ENCODE data around the gene SHROOM3.
A peak's percentile ranks its signal among the peaks of the same experiment; 100 is the strongest.

SHROOM3 gene

DNA sequence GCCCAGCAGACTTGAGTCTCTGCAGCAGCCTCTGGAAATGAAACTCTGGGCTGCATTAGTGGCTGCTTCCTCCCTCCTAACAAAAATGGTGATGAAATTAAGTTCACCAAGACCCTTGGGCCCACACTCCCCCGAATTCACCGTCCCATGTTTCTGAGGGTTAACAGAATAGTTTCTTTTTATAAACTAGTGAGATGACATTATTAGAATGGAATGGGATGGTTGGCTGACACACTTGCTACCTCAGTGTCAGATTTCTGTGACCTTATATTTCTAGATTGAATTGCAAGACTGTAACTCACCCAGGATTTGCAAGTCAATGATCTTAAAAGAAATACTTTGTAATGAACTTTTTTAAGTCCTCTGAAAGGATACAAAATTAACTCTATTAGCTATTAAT is 127.1 kb downstream of the SHROOM3 start:
- DNase-seq (ENCODE audit: low read depth) = peak; percentile 91
- TF ChIP-seq, protein P1, sequence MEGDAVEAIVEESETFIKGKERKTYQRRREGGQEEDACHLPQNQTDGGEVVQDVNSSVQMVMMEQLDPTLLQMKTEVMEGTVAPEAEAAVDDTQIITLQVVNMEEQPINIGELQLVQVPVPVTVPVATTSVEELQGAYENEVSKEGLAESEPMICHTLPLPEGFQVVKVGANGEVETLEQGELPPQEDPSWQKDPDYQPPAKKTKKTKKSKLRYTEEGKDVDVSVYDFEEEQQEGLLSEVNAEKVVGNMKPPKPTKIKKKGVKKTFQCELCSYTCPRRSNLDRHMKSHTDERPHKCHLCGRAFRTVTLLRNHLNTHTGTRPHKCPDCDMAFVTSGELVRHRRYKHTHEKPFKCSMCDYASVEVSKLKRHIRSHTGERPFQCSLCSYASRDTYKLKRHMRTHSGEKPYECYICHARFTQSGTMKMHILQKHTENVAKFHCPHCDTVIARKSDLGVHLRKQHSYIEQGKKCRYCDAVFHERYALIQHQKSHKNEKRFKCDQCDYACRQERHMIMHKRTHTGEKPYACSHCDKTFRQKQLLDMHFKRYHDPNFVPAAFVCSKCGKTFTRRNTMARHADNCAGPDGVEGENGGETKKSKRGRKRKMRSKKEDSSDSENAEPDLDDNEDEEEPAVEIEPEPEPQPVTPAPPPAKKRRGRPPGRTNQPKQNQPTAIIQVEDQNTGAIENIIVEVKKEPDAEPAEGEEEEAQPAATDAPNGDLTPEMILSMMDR (conservative IDR thresholded peaks at IDR 0.05; ENCODE audit: low read depth, low read length) = no peak
- H3K4me3 ChIP-seq (ENCODE audit: low read depth, low read length) = no peak overlapping the region

DNA sequence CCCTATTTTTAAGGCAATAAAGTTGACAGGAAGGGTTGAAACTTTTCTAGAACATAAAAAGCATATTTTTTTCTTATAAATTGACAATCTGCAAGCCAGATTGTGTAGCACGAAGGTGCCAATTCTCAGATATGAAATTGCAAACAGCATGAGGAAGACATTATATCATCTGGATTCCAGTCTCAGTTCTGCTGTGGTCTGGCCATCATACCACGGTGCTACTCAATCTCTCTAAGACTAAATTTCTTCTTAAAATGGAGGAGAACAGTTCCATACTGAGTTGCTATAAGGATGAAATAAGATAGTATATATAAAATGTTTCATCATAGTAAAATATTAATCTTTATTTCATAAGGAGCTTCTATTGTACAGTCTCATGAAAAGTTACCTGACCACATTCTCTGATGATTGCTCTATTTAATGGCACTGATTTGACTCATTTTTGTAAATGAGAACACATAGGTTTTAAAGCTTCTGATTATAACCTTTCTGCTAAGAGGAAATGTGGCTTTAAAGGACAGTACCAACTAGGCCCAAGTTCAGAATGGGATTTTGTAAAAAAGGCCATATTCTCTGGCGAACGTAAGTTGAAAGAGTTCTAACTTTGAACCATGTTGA is 127.9 kb downstream of the SHROOM3 start:
- TF ChIP-seq, protein P1 (conservative IDR thresholded peaks at IDR 0.05; ENCODE audit: low read depth, low read length) = no peak
- no peak for DNase-seq (ENCODE audit: low read depth)
- H3K4me3 ChIP-seq (ENCODE audit: low read depth, low read length) = no peak overlapping the region

DNA sequence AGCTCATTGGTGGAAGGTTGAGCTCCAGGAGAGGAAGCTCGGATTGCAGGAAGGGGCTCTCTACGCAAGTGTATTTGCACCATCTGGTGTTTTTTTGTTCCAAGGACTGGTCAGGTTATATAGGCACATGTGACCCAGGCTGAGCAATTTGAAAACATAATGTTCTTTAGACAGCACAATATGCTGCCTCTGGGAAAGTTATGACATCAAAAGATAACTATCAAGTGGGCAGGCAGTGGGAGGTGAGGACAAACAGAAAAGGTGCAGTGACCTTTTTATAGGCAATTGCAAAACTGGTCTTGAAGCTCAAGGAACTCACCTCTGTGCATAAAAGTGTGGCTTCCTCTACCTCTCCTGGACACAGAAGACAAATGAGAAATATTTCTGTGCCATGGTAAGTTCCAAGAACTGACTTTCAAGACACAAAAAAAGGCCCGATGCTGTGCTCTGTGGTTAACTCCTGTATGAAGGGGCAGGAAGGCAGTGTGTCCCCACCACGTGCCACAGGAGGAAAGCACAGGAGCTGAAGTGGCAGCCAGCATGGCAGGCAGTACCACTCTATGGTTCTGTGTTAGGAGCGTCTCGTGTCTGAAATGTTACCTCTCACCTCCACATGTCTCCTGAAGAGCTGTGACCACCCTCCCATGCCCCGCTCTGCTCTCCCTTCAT is 128.6 kb downstream of the SHROOM3 start:
- DNase-seq (ENCODE audit: low read depth) = peak; percentile 98
- H3K4me3 ChIP-seq (ENCODE audit: low read depth, low read length) = no peak overlapping the region
- TF ChIP-seq, protein P1 (conservative IDR thresholded peaks at IDR 0.05; ENCODE audit: low read depth, low read length) = no peak

DNA sequence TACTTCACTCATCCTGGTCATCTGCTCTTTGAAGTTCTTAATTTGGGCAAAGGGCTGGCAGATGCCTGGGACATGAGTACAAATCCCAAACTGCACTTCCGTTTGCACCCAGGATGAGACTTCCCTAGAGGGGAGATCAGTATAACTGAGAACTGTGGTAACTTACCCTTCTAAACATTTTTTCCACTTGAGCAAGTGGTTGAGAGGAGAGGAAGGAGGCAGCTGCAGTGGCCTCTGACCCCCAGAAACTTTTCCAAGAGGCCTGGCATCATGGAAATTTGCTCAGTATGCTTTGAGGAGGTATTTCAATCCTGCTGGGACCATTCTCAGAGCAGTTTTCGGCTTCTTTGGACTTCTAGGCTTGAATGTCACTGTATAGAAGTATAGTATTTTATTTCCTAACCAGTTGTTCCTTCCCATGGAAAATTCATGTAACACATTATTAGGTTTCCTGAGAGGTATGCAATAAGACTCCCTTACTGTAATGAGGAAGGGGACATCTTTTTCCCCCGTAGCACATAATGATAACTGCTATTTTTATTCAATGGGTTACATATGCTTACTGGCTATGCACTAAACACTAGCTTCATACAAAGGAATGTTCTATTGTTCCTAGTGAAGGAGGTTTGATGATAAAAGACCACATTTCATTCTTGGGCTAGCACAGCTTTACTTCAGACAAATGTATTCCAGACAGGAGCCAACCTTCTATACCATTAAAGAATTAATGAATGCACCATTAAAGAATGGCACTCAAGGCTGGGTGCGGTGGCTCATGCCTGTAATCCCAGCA is 129.3 kb downstream of the SHROOM3 start:
- TF ChIP-seq, protein P1 (conservative IDR thresholded peaks at IDR 0.05; ENCODE audit: low read depth, low read length) = no peak
- no peak overlapping the region for H3K4me3 ChIP-seq (ENCODE audit: low read depth, low read length)
- DNase-seq (ENCODE audit: low read depth) = no peak

DNA sequence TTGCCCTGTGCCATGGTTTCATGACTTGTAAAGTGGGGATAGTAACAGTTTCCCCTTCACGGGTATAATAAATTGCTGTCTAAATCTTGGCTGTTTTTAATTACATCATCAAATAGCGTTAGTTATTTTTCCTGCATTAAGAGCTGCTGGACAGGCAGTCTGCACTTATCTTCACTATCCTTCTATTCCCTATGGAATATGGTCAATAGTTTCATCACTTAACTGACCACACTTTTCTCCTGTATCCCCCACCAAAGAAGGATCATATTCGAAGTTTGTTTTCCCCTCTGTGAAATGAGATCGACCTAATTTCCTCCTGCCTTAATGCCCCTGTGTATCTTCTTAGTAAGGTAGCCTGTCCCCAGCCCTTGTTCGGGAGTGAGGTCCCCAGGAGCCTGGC is 133.2 kb downstream of the SHROOM3 start:
- no peak for DNase-seq (ENCODE audit: low read depth)
- H3K4me3 ChIP-seq (ENCODE audit: low read depth, low read length) = no peak overlapping the region
- TF ChIP-seq, protein P1 (conservative IDR thresholded peaks at IDR 0.05; ENCODE audit: low read depth, low read length) = no peak

DNA sequence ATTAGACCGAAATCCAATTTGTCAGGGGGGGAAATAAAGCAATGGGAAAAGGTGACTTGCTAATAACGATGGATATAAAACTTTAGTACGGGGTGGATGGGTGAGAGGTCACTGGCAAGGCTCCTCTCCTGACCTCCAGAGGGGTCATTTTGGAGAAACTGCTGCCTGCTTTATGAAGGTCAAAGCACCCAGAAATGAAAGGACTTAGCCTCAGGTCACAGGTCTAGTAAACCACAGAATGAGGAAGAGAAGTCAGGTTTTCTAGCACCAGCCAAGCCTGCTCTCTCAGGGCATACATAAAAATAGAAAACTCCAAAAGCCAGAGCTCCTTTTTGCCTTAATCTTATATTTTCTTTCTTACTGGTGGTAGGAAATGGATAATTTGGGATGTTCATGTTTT is 134.2 kb downstream of the SHROOM3 start:
- TF ChIP-seq, protein P1 (conservative IDR thresholded peaks at IDR 0.05; ENCODE audit: low read depth, low read length) = no peak
- no peak for DNase-seq (ENCODE audit: low read depth)

More for the DNA sequence above, 134.2 kb downstream of the SHROOM3 start:
- no peak overlapping the region for H3K4me3 ChIP-seq (ENCODE audit: low read depth, low read length)
